Activated T-cell treated with anti-CD3 and anti-CD28 coated beads, Interleukin-2, amount 50 U/mL, for 48 hours (primary cell): ENCODE results near the gene PIK3CD.

Experiments used
- DNase-seq, 2 experiments: peaks; one replicate each; pipeline ENCODE4 v3.0.0-alpha.2; 2020

PIK3CD gene

DNA sequence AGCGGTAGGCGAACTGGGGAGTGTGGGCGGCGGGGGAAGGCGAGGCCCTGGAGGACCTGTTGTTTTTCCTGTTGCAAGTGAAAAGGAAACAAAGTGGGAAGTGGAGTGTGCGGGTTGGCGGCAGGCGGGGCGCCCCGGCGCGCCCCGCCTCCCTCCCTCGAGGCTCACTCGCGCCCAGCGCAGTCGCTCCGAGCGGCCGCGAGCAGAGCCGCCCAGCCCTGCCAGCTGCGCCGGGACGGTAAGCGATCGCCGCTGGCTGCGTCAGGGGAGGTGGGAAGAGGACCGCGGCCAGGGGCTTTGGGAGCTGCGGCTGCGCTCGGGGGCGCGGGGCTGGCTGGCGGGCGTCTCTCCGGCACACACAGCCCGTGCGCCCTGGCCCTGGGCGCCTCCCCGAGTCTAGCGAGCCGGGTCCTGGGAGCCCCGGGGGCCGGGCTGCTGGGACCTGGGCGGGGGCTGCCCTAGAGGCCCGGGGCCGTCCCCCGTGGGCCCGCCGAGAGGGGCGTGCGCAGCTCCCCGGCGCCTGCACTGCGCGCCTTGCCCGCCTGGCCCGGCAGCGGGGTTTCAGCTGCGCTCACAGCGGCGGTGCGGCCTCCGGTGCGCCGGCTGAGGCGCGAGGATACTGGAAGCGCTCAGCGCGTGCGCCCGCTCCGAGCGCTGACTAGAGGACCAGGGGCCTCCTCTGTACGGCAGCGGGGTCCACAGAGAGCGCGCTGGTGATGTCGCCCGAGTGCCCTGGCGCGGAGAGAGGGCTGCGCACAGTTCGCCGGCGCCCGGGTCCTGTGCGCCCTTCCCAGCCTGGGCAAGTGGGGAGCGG is at the start of gene PIK3CD:
Gene PIK3CD, plus strand, starts transcription at position 167 of the 814 bp plus-strand sequence. CDS start 58,725 bp downstream, outside the sequence.
- peak; percentile 60 to 66 for DNase-seq

DNA sequence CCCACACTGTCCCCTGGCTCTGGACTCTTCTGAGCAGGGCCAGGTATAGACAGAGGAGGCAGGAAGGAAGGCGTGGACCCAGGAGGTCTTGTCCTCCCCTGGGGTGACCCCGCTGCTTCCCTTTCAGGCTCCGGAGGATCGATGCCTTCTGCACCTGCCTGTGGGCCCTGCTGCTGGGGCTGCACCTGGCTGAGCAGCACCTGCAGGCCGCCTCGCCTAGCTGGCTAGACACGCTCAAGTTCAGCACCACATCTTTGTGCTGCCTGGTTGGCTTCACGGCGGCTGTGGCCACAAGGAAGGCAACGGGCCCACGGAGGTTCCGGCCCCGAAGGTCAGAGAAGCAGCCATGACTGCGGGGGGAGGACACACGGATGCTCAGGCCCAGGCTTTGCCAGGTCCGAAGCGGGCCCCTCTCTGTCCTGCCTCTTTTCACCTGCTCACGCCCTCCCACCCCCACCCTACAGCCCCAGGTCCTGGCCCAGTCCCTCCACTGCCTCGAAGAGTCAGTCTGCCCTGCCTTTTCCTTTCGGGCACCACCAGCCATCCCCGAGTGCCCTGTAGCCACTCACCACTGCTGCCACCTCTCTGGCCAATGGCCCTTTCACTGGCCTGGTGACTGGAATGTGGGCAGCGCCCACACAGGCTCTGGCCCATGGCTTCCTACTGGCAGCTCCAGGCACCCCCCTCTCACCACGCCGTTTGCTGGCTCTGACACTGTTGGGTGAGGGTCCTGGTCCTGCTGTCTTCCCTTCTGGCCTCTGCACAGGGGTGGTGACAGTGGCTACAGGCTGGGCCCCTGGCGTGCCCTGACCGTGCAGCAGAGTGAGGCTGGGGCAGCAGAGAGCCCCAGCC is 49.4 kb upstream of the PIK3CD start:
- DNase-seq = no peak

DNA sequence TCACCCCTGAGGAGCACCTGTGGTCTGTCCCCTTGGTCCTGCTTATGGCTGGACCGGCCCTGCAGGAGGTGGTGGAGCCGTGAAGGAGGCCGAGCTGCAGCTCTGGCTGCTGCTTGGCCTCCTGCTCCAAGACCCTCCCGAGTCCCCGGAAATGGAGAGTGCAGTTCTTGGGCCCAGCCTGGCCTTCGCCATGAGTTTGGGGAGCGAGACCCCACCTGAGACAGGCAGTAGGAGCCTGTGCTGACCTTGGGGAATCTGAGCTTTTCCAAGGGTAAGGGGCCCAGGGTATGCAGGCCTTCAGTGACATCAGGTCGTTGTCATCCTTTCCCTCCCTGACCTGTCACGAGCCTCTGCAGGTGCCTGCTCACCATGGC is 48.8 kb upstream of the PIK3CD start:
- DNase-seq = no peak

DNA sequence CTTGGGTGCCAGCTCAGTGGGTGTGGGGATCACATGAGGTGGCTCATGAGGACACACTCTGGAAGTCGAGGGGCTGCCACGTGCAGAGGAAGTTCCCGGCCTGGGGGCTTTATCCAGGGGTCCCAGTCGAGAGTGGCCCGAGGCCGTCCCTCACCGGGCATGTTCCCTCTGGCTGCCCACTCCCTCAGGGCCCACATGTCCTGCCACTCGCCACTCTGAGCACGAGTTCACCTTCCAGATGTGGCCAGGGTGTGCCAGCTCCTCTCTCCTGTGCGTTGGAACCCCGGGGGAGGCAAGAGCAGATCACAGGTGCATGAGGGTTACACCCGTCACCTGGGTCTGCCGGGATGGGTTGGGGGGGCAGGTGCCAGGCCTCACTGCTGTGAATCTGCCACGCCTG is 48.2 kb upstream of the PIK3CD start:
- DNase-seq = no peak

DNA sequence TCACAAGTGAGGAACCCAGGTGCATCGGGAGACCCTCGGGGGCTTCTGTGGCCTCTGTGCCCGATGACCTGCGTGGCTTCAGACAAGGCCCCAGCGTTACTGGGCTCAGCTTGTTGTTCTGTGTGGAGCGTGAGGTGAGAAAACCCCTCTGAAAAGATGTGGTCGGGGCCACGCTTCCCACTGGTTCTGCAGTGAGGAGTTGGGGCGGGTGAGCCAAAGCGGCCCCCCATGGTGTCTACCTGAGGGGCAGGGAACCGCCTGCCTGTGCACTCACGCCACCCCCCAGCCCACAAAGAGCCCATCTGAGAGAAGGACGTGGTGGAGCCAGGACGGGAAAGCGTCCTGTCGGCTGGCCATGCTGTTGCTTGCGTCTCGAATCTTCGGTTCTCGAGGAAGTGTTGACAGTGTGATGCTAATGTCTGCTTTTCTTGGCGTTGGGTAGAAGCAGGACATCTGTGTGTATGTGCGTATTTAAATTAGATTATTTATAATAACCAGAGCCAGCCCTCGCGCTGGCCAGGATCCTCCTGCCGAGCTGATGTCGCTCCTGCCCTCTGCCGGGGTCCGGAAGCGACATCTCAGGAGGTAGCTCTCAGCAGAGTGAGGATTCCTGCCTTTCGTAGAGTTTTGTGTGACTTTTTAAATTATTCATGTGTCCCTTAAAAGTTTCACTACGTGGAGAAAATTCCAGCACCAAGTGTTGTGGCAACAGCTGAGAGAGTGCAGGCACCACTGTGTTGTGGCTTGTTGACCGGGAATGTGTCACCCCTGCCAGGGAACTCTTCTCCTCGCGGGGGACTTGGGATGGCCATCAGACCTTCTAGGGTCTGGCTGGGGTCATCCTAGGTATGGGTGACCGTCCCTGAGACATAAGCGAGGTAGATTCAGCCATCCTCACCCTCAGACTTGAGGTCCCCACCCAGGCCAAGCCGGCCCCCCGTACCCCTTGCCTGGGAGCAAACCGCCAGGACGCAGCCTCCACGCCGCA is 47.5 kb upstream of the PIK3CD start:
- no peak for DNase-seq

DNA sequence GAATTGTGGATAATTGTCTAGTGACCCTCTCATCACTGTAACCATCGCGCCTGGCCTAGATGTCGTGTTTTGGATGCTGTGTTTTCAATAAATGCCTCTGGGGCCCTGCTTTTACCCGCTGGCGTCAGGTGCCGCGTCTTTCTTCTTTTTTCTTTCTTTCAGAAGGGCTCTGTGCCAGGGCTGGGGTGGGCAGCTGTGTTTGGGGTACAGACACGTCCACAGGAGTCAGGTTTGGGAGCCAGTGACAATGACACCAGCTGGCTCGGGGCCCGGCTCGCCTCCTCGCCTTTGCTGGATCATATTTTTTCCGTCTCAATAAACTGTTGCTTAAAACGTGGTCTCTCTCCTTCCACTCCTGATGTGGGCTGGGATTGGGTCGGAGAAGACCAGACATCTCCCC is 46.7 kb upstream of the PIK3CD start:
- no peak for DNase-seq

DNA sequence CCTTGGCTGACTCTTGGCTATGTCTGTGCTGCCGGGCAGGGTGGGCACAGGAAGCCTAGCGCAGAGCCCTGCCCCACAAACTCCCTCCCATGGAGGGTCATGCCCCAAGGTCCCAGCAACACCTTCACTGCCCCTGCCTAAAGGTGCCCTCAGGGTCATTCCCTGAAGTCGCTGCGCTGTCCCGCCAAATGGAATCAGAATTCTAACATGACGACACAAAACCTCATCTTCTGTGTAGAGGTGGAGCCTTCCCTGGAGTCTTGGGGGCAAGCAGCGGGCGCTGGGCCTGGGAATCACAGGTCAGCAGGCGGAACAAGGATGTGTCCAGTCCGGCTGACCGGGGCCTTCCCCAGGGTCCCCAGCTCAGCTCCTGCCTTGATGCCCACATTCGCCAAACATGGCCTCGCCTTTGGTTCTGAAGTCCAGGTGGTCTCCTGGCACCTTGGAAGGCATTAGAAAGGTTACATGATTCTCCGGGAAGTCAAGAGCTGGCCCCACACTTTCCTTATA is 45.5 kb upstream of the PIK3CD start:
- no peak for DNase-seq

DNA sequence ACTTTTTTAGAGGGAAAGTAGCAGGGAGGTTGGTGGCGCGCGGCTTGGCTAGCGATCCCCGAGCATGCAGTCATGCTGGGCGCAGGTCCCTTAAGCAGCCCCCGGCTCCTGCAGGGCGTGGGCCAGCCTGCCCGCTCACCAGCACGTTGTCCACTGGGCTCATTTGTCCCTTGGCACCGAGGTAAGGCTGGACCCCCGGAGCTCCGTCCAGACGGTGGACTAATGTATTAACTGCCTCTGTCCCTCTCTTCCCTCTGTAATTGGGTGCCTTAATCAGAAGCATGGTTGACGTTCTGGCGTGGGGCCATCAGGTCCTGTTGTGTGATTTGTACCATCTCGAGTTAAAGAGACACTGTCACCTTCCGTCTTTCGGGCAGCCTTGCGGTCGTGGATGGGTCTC is 45.1 kb upstream of the PIK3CD start:
- no peak for DNase-seq

DNA sequence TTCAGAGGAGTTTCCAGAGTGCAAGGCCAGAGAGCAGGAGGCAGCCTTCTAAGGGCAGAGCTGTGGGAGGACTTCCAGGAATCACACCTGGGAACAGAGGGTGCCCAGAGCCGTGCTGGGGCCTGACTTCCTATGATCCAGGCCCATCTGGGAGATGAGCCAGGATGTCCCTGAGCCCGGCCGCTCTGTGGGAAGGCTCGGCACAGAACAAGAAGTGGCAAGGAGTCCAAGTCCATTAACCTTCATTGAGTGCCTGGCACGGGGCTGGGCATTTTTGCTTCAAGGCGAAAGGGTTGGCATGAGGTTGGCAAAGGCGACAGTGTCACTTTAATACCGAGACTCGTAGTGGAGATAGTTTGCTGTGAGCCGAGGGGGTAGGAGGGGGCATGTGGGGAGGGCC is 44.6 kb upstream of the PIK3CD start:
- no peak for DNase-seq

DNA sequence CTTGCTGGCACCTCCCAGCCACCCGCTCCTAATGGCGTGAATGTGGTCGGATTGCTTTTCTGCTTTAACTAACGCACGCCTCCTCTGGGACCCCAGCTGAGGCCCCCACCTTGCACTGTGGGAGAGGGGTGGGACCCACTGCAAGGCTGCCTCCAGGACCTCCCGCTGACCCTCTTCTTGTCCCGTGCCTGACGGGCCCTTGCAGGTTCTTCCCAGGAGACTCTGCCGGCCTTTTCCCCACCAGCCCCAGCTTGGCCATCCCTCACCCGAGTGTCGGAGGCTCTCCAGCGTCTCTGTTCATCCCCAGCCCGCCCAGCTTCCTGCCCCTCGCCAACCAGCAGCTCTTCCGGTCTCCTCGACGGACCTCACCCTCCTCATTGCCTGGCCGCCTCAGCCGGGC is 44.2 kb upstream of the PIK3CD start:
- DNase-seq = no peak

DNA sequence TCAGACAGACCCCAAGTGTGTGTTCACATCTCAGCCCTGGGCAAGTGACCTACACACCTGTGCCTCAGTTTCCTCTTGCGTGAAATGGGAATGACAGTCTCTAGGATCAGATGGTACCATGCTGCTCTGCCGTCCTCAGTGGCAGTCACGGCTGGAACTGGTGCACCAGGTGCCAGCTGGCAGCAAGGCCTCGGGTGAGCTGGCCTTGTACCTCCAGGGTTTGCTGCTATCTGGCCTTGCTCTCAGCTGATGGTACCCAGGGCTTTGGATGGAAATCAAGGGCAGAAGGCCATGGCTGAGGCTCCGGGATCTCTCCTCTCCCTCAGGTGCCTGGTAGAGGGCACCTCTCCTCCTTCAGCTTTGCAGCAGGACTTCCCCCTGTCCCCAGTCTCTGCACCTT is 41.5 kb upstream of the PIK3CD start:
- DNase-seq = no peak

DNA sequence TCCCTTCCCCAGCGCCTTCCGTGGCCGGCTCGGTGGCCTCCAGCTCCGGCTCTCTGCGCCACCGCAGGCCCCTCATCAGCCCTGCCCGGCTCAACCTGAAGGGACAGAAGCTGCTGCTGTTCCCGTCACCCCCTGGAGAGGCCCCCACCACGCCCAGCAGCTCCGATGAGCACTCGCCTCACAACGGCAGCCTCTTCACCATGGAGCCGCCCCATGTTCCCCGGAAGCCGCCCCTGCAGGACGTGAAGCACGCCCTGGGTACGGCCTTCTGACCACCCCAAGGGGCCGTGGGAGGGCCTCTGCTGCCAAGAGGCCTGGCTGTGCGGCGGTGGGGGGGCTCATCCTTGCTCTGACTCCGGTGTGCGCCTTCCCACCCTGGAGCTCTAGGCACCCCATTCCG is 41.0 kb upstream of the PIK3CD start:
- DNase-seq = no peak

DNA sequence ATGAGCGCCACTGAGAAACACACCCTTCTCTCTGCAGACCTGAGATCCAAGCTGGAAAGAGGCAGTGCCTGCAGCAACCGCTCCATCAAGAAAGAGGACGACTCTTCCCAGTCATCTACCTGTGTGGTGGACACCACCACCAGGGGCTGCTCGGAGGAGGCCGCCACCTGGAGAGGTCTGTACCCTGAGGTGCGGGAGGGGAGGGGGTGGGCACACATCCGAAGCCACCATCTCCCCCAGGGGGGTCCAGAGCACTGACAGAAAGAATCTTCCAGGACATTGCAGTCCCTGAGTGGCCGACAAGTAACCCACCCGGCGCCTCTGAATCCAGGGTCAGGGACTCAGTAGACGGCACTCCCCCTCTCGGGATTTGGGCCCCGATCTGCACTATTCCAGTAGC is 39.8 kb upstream of the PIK3CD start:
- DNase-seq = no peak

DNA sequence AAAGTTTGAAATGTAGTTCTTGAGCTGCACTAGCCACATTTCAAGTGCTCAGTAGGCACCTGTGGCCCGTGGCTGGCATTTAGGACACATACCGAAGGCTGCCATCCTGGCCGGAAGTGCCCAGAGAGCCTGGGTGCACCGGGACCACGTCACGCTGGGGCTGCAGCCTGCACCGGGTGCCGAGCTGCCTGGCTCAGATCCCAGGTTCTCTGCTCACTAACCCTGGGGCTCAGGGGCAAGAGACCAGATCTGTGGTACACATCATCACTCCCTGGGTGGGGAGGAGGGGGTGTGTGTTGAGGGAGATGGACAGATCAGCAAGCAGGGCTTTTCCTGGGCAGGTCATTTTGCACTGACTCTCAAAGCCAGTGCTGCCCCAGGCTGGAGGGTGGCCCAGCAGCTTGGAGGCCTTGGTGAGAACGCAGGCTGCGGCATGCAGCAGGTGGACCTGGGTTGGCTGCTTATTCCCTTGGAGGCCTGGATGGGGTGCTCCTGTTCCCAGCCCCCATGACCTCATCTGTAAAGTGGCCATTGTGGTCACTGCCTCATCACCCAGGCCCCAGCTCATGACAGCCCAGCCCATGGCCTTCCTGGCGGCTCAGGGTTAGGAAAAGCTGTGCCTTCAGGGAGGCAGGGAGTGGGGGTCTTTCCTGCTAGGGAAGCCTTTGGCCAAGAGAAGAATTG is 39.2 kb upstream of the PIK3CD start:
- no peak for DNase-seq

DNA sequence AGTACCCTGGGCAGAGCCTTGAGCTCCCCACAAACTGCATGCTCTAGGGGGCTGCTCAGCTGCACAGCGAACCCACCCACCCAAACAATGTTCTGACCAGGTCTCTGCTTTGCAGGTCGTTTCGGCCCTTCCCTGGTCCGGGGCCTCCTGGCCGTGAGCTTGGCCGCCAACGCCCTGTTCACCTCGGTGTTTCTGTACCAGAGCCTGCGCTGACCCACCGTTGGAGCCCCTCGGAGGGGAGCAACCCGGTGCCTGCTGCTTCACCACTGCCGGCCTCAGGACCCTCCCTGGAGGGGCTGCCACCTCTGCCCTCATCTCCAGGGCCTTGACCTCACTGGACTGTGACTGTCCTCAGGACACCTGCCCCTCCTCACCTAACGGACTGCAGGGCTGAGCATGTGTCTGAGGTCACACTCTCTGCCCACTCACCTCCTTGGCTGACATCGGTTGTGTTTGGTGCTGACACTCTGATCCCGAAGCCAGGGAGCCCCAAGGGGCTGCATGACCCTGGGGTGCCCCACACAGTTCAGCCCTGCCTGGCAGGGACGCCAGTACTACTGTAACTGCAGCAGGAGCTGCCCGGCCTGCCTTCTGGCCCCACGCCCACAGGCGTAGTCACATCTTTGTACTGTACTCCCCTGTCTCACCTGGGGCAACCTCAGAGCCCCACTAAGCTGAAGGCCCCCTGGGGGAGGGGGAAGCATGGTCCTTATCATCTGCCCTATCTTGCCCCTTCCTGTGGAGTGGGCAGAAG is 38.5 kb upstream of the PIK3CD start:
- DNase-seq = no peak

DNA sequence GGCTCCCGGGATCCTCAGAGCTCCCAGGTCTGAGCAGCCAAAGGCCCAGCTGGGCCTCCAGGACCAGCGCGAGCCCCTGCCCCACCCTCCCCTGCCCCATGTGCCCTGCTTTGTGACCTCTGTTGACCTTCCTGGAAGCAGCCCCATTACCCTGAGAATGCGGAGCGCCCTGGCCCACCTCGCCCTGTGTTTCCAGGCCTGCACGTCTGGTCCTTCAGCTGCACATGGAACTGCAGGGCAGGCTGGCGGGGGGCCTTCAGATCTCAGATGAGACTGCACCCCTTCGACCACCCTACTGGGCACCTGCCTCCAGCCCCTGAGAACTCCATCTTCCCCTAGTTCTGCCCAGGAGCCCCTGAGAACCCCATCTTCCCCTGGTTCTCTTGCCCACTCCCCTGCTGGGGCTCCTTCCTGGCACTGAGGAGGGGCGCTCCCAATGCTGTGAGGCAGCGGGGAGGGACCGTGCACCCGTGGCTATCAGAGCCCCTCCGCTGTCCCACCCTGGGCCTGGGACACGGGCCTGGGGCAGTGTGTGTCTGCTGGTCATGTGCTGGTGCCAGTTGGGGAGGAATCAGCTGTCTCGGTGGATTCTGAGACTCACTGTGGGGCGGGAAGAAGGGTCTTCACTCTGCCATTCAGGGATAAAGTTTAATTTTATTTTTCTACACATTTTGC is 37.8 kb upstream of the PIK3CD start:
- no peak for DNase-seq

DNA sequence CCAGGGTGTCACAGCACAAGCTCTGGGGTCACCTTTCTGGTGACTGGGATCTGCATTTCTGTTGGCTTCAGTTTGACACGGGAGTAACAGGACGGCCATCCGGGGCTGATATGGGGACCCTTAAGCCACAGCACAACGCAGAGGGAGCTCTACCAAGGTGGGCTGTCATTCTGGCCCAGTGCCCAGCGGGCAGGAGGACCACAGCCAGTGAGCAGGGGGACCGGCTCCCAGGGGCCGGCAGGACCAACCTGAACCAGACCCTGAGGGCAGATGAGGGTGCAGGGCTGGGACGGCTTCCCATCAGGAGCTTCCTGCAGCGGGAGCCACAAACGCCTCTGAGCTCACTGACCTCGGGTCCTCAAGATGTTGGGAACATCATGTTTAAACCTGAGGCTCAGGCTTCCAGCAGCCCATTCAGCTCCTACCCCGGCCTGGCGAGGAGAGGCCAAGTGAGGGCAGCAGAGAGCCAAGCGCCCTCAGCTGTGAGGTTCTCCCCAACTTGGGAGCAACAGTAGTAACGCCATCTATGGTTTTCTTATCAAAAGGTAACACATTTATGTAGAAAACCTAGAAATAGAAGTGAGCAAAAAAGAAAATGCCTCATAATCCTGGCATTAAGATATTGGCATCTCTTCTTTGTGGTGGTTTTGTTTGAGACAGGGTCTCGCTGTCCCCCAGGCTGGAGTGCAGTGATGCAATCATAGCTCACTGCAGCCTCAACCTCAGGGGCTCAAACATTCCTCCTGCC is 36.0 kb upstream of the PIK3CD start:
- peak; percentile 67 to 71 for DNase-seq

DNA sequence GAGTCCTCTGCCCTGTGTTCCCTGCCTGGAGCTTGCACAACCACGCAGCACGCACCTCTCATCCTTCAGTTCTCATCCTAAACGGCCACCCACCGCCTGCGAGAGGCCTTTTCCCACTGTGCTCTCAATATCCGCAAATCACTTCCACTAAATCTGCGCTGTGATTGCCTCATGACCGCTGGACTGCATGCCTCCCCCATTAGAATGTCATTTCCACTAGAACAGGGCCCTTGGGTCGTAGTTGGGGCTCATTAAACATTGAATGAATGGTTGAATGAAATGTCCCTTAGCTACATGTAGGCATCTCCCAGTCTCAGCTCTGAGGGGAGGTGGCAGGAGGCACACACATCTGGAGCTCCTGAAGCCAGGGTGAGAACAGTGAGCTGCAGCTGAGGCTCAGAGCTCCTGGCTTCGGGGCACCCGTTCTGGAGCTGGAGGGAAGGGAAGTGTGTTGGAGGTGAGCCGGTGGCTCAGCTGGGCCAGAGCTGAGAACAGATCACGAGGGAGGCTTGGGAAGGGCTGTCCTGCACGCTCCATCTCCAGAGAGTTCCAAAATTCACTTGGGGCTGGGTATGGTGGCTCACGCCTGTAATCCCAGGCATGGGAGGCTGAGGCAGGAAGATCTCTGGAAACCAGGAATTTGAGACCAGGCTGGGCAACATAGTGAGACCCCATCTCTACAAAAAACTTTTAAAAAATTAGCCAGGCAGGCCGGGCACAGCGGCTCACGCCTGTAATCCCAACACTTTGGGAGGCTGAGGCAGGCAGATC is 32.4 kb upstream of the PIK3CD start:
- no peak for DNase-seq

DNA sequence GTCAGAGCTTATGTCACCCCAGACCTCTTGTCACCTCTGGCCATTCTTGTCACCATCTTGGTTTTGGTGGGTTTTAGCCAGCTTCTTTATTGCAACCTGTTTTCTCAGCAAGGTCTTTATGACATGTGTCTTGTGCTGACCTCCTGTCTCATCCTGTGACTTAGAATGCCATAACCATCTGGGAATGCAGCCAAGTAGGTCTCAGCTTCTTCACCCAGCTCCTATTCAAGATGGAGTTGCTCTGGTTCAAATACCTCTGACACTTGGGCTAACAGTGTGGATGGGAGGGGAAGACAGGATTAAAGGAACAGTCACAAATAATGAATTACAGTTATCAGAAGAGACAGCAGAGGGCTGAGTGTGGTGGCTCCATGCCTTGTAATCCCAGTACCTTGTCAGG is 30.5 kb upstream of the PIK3CD start:
- no peak for DNase-seq
